ENCODE measurements around the gene GATD1. TPM values are rescaled to one million over a fixed set of nuclear protein-coding genes. Genes with fewer than 3 reads are reported as not detected.

The GATD1 gene
- total and polyA plus RNA-seq, 2 donors (not counting 1 experiment from before 2014, with no cell fraction given), result 14.7 to 20.3 TPM

DNA sequence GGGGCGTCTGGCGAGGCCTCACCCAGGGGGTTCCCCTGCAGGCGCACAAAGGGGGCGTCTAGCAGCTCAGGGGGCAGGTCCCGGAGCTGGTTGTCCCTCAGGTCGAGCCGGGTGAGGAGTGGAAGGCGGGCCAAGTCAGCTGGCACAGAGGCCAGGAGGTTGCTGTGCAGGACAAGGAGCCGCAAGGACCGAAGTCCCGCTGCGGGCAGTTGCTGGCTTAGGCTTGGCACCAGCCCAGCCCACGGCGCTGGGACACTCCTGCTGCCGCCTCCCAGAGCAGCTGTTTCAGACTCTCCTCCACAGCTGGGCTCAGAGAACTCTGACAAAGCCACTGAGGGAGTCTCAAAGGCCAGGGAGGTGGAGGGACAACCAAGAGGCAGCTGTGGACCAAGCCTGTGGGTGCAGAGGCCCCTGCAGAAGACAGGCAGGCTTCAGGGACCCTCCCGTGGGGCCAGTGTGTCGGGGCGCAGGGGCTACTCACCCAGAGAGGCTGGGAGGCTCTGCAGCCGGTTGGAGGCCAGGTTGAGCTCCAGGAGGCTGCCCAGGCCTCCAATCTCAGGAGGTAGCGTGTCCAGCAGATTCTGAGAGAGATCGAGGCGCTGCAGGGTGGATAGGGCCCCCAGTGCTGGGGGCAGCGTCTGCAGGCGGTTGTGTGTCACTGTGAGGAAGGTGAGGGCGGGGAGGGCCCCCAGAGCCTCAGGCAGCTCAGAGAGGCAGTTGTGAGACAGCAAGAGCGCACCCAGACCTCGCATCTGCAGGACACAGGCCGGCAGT lies 25.6 kb upstream of the GATD1 start:
- Histone ChIP-seq H3K9me3 (ENCODE audit: control insufficient read depth, insufficient read depth, low read depth, low read length) (no peaks in the 10 kb centered on the region), H3K4me1 (ENCODE audit: control insufficient read depth, extremely low read depth, insufficient read depth, low read length) (peaks cover 9% of the 10 kb centered on the region), H3K27me3 (ENCODE audit: control insufficient read depth, insufficient read depth, low read length) (no peaks in the 10 kb centered on the region), H2AFZ (ENCODE audit: low read length) (no peak overlapping the region), H3K4me3 (replicated peaks in 1 of 4; ENCODE audit: control extremely low read depth in 1 of 4, insufficient read depth in 1 of 4, low read depth in 3 of 4, low read length in 4 of 4) (peak overlapping the region in 1 of 4 experiments; percentile 73), H3K27ac (ENCODE audit: insufficient read depth, low read length) (no peak overlapping the region), H3K9ac (ENCODE audit: insufficient read depth, low read length) (no peak overlapping the region), H4K20me1 (ENCODE audit: control insufficient read depth, extremely low read depth, insufficient read depth, low read length) (no peaks in the 10 kb centered on the region), H3K36me3 (ENCODE audit: control insufficient read depth, insufficient read depth, low read length) (peaks cover 20% of the 10 kb centered on the region), H3K4me2 (ENCODE audit: extremely low read depth, insufficient read depth, low read length) (peak overlapping the region; percentile 25), H3K79me2 (ENCODE audit: control insufficient read depth, insufficient read depth, low read length) (peaks cover 1% of the 10 kb centered on the region)
- no peak for DNase-seq (ENCODE audit: low read depth in 2 of 2)
- TF ChIP-seq, protein P1, sequence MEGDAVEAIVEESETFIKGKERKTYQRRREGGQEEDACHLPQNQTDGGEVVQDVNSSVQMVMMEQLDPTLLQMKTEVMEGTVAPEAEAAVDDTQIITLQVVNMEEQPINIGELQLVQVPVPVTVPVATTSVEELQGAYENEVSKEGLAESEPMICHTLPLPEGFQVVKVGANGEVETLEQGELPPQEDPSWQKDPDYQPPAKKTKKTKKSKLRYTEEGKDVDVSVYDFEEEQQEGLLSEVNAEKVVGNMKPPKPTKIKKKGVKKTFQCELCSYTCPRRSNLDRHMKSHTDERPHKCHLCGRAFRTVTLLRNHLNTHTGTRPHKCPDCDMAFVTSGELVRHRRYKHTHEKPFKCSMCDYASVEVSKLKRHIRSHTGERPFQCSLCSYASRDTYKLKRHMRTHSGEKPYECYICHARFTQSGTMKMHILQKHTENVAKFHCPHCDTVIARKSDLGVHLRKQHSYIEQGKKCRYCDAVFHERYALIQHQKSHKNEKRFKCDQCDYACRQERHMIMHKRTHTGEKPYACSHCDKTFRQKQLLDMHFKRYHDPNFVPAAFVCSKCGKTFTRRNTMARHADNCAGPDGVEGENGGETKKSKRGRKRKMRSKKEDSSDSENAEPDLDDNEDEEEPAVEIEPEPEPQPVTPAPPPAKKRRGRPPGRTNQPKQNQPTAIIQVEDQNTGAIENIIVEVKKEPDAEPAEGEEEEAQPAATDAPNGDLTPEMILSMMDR (conservative IDR thresholded peaks at IDR 0.05 in 1 of 2, IDR thresholded peaks at IDR 0.05 in 1 of 2; ENCODE audit: low read depth in 1 of 2, low read length in 2 of 2), result no peak
- TF ChIP-seq EZH2 (IDR thresholded peaks at IDR 0.05; ENCODE audit: low read length, missing control alignments), result no peak

DNA sequence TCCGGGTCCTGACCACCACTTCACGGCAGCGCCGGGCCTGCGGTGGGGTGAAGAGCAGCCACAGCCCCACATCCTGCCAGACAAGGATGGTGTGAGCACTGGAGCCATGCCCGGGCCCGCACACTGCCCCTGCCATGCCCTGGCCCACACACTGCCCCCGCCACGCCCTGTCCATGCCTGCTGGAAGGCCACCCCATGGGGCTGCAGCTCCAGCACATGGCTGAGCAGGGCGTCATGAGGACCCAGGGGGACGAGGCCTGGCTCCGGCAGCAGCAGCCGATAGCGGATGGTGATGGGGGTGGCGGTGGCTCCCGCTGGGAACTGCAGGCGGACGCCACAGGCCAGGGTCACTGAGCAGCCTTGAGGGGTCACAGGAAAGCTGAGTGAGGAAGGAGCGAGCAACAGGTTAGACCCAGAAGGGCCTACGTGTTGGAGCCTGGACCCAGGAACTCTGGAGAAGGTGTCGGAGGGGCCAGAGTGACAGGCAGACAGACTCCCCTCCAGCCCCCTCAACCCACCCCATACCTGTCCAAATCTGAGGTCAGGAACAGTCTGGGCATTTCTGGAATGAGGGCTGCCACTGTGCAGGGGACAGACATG lies 24.8 kb upstream of the GATD1 start:
- Histone ChIP-seq H3K27me3 (ENCODE audit: control insufficient read depth, insufficient read depth, low read length) (no peaks in the 10 kb centered on the region), H3K4me1 (ENCODE audit: control insufficient read depth, extremely low read depth, insufficient read depth, low read length) (peaks cover 10% of the 10 kb centered on the region), H3K9me3 (ENCODE audit: control insufficient read depth, insufficient read depth, low read depth, low read length) (no peaks in the 10 kb centered on the region), H3K79me2 (ENCODE audit: control insufficient read depth, insufficient read depth, low read length) (no peaks in the 10 kb centered on the region), H3K27ac (ENCODE audit: insufficient read depth, low read length) (no peak overlapping the region), H3K4me3 (replicated peaks in 1 of 4; ENCODE audit: control extremely low read depth in 1 of 4, insufficient read depth in 1 of 4, low read depth in 3 of 4, low read length in 4 of 4) (no peak overlapping the region), H3K9ac (ENCODE audit: insufficient read depth, low read length) (no peak overlapping the region), H4K20me1 (ENCODE audit: control insufficient read depth, extremely low read depth, insufficient read depth, low read length) (no peaks in the 10 kb centered on the region), H3K36me3 (ENCODE audit: control insufficient read depth, insufficient read depth, low read length) (peaks cover 20% of the 10 kb centered on the region), H2AFZ (ENCODE audit: low read length) (no peak overlapping the region), H3K4me2 (ENCODE audit: extremely low read depth, insufficient read depth, low read length) (no peak overlapping the region)
- no peak for TF ChIP-seq EZH2 (IDR thresholded peaks at IDR 0.05; ENCODE audit: low read length, missing control alignments)
- TF ChIP-seq, protein P1 (conservative IDR thresholded peaks at IDR 0.05 in 1 of 2, IDR thresholded peaks at IDR 0.05 in 1 of 2; ENCODE audit: low read depth in 1 of 2, low read length in 2 of 2), result no peak
- DNase-seq (ENCODE audit: low read depth in 2 of 2), result no peak

GRCh38 chr11:801097-801780 lies 24.0 kb upstream of the GATD1 start:
- Histone ChIP-seq H3K27me3 (ENCODE audit: control insufficient read depth, insufficient read depth, low read length) (no peaks in the 10 kb centered on the region), H3K27ac (ENCODE audit: insufficient read depth, low read length) (no peak overlapping the region), H3K79me2 (ENCODE audit: control insufficient read depth, insufficient read depth, low read length) (peaks cover 3% of the 10 kb centered on the region)

More at GRCh38 chr11:801097-801780, 24.0 kb upstream of the GATD1 start:
- no peaks in the 10 kb centered on the region for H4K20me1 ChIP-seq (ENCODE audit: control insufficient read depth, extremely low read depth, insufficient read depth, low read length)
- H2AFZ ChIP-seq (ENCODE audit: low read length), result no peak overlapping the region
- H3K4me3 ChIP-seq (replicated peaks in 1 of 4; ENCODE audit: control extremely low read depth in 1 of 4, insufficient read depth in 1 of 4, low read depth in 3 of 4, low read length in 4 of 4), result no peak overlapping the region
- peaks cover 20% of the 10 kb centered on the region for H3K36me3 ChIP-seq (ENCODE audit: control insufficient read depth, insufficient read depth, low read length)
- no peaks in the 10 kb centered on the region for H3K9me3 ChIP-seq (ENCODE audit: control insufficient read depth, insufficient read depth, low read depth, low read length)
- TF ChIP-seq, protein P1 (conservative IDR thresholded peaks at IDR 0.05 in 1 of 2, IDR thresholded peaks at IDR 0.05 in 1 of 2; ENCODE audit: low read depth in 1 of 2, low read length in 2 of 2), result no peak
- TF ChIP-seq EZH2 (IDR thresholded peaks at IDR 0.05; ENCODE audit: low read length, missing control alignments), result no peak
- no peak for DNase-seq (ENCODE audit: low read depth in 2 of 2)
- no peak overlapping the region for H3K9ac ChIP-seq (ENCODE audit: insufficient read depth, low read length)
- H3K4me1 ChIP-seq (ENCODE audit: control insufficient read depth, extremely low read depth, insufficient read depth, low read length), result peaks cover 17% of the 10 kb centered on the region
- no peak overlapping the region for H3K4me2 ChIP-seq (ENCODE audit: extremely low read depth, insufficient read depth, low read length)
